Hematopoietic multipotent progenitor cell treated with erythropoietin and hydrocortisone succinate and interleukin-3 and kit ligand, for 17 days (in vitro differentiated cells): ENCODE results near the gene CEACAM16.

Experiments used
- DNase-seq: peaks from one replicate; pipeline ENCODE4 v3.0.0-alpha.2; 2015; ENCODE audit warnings: low spot score

The CEACAM16 gene

DNA sequence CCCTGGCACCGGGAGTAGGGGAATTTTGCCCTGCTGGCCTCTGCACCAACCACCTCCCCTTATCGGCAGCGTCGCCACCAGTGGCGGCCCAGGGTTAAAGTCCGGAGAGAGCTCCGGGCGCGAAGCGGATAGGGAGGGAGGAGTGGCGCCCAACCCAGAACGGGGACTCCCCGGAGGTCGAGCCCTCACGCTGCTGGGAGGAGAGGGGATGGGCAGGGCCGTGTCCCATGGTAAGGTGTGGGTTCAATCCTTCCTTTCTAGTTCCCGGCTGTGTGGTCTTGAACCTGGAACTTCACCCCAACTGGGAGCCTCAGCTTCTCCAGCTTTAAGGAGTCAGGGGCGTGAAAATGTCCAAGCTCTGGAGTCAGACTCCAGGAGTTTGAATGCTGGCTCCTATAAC is 26.3 kb downstream of the CEACAM16 start:
- DNase-seq = no peak

DNA sequence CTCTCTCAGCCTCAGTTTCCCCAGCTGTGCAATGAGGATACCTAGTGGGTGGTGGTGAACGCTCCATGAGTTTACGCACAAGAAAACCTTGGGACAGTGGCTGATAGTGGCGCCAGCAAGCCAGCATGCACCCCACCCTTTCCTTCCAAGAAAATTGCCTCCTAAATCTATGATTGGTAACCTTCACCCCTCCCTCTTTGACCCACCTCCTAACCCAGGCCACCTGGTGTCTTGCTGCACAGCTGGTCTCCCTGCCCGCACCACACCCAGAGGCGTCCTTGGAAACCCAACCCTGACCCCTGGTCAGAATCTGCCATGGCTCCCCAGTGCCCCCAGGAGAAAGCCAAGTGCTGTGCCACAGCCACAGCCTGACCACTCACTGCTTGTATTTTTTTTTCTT is 26.7 kb downstream of the CEACAM16 start:
- no peak for DNase-seq

DNA sequence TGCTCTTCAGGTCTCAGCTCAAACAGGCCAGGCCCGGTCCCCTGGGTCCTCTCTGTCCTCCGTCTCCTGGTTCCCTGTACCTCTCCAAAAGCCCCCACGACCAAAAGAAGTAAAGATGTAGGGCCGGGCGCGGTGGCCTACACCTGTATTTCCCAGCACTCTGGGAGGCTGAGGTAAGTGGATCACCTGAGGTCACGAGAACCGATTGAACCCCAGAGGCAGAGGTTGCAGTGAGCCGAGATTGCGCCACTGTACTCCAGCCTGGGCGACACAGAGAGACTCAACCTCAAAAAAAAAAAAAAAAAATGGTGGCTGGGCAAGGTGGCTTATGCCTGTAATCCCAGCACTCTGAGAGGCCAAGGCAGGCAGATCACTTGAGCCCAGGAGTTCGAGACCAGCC is 27.5 kb downstream of the CEACAM16 start:
- no peak for DNase-seq

DNA sequence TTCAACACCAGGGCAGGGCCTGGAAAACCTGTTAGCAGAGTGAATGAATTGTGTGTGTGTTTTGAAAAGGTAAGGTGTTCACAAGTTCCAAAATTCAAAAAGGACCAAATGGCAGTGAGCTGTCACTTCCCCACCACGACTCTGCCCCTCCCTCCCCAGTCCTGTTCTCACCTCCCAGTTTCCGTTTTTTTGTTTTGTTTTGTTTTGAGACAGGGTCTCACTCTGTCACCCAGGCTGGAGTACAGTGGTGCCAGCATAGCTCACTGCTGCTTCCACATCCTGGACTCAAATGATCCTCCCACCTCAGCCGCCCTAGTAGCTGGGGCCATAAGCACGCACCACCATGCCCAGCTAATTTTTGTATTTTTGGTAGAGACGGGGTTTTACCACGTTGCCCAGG is 29.2 kb downstream of the CEACAM16 start:
- no peak for DNase-seq

DNA sequence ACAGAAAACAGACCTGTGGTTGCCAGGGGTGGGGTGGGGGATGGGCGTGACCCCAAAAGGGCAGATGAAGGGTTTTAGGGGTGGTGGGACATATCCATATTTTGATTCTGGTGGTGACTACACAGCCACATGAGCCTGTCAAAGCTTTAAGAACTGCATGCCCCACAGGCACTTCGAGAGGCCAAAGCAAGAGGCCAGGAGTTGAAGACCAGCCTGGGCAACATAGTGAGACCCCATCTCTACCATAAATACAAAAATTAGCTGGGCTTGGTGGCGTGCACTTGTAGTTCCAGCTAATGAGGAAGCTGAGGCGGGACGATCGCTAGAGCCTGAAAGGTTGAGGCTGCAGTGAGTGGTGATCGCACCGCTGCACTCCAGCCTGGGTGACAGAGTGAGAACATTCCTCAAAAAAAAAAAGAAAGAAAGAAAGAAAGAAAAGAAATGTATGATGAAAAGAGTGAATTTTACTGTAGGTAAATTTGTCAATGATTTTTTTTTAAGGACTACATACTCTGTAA is 30.6 kb downstream of the CEACAM16 start:
- no peak for DNase-seq

DNA sequence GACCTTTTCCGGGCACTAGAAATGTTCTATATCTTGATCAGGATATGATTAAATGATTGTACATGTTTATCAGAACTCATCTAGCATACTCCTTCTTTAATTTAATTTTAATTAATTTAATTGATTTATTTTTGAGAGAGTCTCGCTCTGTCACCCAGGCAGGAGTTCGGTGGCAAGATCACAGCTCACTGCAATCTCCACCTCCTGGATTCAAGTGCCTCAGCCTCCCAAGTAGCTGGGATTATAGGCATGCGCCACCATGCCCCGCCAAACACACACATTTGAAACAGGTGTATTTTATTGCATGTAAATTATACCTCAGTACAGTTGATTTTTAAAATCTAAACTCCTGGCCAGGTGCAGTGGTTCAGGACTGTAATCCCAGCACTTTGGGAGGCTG is 32.1 kb downstream of the CEACAM16 start:
- no peak for DNase-seq

DNA sequence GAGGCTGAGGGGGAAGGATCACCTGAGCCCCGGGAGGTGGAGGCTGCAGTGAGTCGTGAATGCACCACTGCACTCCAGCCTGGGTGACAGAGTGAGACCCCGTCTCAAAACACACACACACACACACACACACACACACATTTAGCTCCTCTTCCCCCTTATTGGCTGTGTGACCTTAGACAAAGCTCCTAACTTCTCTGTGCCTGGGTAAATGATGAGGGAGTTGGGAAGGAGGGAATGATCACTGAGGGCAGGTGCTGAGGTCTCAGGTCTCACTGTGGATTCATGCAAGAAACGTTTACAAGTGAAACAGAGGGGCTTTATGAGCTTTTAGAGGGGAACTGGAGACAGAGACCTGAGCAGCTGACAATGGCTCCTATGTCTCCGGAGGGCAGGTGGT is 32.7 kb downstream of the CEACAM16 start:
- DNase-seq = no peak

DNA sequence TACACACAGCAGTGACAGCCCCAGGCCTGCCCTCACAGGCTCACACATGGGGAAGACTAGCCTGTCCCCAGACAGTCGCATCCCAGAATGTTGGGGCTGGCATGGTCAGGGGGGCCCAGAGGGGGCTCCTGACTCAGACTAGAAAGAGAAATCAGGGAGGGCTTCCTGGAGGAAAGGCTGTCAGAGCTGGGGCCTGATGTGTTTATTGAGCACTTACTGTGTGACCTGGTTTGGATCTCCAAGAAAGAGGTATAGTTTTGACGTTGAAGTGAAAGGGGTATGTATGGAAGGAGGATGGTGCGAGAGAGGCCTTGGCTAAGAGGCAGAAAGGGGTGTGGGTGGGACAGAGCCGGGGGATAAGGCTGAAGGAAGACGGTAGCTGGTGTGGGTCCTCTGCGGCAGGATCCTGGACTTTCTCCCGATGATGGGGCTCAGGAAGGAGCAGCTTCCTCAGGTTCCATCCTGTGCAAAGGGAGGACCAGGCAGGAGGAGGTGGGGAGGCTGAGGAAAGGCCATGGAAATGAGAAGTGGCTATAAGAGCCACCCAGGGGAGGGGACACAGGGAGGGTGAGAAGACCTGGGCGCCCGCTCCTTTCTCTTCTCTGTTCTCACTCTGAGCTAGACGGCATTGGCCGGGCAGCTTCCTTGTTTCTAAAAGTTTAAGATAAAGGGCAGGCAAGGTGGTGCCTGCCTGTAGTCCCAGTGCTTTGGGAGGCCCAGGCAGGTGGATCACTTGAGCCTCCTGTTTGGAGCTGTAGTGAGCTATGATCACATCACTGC is 33.5 kb downstream of the CEACAM16 start:
- no peak for DNase-seq

DNA sequence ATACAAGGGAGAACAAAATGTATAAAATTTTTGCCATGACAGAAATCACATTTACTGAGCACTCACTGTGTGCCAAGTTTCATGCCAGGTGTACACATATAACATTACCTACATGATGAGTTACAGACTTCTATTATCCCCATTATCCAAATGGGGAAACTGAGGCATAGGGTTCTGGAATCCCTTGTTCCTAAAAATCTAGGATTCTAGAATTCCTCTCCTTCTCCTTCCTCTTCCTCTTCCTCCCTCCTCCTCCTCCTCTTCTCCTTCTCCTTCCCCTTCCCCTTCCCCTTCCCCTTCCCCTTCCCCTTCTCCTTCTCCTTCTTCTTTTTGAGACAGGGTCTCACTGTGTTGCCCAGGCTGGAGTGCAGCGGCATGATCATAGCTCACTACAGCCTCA is 35.4 kb downstream of the CEACAM16 start:
- DNase-seq = no peak

DNA sequence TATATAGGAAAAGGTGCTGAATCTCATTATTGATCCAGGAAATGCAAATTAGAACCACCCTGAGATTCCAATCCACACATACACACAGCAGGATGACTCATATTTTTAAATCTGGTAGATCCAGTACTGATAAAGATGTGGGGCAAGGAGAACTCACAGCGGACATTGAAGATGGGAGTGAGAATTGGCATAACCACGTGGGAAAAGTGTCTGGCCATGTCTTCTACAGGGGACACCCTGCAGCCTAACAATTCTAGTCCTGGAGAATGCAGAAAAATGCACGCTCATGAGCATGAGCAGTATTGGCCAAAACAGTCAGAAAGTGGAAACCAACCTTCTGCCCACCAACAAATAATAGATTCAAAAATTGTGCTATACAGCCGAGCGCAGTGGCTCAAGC is 36.1 kb downstream of the CEACAM16 start:
- DNase-seq = no peak

DNA sequence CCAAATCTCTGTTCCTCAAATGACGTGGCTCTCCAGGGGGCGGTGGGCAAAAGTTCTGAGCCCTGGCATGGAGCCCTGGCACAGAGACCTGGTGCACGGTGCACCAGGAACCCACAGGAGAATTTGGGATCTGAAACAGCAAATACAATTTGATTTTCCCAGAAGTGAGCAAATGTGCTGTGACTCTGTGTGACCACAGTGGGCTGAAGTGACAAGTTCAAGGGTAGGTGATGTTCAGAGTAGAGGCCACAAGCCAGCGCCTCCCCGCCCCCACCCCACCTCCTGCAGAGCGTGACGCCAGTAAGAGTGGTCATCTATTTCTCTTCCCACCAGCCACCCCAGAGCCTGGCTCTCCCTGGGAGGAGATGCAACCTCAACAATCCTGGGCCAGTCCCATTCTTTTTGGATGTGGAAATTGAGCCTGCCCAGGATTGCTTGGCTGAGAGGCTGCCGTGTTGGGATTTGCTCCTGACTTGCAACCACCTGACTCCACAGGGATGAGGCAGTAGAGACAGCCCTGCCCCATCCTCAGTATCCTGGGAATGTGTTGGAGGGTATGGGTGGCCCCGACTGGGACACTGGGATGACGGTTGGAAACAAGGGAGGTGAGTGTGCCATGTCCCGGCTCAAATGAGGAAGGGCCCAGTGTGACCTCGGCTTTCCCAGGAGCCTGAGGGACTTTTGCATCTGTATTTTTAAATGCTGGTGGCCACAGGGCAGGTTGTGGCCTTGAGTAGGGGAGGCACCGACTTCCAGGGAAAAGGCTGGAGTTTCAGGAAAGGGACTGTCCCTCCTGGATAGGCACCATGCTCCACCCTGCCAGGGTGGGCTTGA is 38.5 kb downstream of the CEACAM16 start:
- no peak for DNase-seq

DNA sequence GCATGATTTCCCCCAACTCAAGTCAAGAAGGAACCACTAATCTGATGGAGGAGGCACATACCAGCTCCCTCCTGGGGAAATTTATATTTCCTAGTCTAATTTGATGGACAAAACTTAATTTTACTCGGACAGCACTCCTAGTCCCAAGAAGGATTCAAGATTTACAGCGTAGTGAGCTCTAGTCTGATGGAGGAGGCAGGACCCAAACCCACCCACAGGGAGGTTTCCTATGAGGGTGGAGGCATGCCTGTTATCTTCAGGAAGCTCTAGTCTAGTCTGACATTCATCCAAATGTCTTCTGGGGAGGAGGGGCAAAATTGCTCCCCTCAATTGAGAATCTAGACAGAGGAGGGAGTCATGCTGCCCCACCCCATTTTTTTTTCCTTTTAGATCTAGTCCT is 39.2 kb downstream of the CEACAM16 start:
- DNase-seq = no peak

DNA sequence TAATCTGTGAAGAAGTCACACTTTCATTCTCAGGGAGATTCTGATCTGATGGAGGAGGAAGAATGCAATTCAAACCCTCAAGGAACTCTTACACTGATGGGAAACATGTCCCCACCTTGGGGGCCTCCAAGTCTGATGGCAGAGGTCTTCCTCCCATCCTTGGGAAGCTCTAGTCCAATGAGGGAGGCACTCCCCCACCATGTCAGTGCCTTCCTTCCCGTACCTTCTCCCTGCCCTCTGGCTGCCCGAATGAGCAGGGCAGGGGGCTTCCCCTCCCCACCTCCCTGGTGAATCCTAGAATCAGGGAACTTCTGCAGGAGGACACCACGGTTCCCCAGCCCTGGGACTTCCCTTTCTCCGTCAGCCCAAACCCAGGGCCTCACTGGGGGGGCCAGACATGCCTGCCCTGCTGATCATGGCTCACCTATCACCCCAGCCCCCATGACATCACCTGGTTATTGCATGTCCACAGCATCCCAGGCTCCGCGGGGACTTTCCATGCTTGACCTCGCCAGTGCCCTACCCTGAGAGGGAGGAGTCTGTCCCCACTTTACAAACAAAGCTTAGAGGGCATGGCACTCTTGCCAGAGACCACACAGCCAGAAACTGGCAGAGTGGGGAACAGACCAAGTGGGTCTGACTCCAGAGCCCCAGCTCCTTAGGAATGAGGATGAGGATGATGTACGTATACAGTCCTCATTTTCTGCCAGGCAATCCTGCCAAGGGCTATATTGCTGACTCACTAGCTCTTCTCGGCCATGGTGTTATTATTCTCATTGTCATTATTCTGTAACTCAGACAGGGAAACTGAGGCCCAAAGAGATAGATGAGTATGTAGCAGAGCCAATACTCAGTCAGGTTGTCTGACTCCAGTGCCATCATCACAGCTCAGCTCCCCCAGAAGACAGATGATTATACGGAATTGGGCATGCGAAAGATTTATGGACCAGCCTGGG is 39.9 kb downstream of the CEACAM16 start:
- no peak for DNase-seq

DNA sequence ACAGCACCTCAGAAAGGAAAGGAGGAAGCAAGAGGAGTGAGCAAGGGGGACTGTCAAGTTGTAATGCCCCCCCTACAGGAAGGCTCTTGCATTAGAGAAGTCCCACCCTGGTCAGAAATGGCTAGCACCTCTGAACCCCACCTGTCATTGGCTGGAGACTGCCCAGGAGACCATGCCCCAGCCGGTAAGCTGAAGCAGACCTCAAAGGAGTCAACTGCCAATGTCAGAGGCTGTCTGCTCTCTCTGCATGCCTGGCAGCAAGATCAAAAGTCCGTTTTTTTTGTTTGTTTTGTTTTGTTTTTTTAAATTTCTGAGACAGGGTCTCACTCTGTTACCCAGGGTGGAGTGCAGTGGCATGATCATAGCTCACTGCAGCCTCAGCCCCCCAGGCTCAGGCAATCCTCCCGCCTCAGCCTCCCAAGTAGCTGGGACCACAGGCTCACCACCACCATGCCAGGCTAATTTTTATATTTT is 41.4 kb downstream of the CEACAM16 start:
- DNase-seq = no peak

DNA sequence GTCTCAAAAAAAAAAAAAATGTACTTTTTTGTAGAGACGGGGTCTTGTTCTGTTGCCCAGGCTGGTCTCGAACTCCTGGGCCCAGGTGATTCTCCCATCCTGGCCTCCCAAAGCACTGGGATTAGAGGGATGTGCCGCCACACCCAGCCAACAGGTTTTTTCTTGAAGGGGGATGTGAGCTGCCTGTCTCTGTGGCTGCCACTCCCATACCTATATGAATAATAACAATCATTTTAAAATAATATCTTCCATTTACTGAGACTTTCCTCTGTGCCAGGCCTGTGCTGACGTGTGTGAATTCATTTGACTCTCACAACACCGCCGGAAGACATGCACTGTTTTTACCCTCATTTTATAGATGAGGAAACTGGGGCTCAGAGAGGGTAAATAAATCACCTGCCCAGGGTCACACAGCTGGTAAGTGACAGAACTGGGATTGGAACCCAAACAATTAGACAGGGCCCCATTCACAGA is 42.3 kb downstream of the CEACAM16 start:
- no peak for DNase-seq

DNA sequence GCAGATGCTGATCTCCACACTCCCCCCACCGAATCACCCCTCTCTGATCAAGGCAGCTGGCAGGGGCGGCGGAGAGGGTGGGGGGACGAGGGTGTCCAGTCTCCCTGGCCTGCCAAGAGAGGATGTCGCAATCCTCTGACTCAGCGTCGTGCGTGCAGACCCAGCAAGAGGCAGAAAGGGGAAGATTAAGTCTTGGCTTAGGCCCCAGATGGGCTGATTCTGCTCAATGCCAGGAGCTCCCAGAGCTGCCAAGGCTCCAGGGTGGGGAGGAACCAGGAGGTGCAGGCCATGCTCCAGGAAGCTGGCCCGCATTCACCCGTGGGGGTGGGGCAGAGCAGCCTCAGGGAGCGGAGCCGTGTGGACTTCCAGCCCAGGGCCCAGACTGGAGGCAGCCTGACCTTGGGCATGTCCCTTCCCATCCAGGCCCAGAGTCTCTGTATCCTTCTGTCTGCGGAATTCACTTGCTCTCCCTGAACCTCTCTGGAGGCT is 42.9 kb downstream of the CEACAM16 start:
- peak; percentile 63 for DNase-seq

DNA sequence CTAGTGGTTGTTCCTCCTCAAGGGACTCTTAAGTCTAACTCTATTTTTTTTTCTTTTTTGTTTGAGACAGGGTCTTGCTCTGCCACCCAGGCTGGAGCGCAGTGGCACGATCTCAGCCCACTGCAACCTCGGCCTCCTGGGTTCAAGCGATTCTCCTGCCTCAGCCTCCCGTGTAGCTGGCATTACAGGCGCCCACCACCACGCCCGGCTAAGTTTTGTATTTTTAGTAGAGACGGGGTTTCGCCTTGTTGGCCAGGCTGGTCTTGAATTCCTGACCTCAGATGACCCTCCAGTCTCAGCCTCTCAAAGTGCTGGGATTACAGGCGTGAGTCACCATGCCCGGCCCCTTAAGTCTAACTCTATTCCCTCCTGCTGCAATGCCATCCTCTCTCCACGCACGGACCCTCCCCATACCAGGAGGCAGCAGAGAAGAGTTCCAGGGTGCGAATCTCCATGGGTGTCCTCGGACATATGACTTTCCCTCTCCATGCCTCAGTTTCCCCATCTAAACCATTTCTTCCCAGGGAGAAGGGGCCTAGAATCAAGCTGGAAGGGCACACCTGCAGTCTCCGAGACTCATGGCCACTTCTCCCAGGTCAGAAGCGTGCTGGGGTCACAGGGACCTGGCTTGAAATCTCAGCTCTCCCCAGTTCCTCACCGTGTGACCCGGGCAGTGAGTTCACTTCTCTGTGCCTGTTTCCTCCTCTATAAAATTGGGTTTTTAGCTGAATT is 43.5 kb downstream of the CEACAM16 start:
- no peak for DNase-seq

DNA sequence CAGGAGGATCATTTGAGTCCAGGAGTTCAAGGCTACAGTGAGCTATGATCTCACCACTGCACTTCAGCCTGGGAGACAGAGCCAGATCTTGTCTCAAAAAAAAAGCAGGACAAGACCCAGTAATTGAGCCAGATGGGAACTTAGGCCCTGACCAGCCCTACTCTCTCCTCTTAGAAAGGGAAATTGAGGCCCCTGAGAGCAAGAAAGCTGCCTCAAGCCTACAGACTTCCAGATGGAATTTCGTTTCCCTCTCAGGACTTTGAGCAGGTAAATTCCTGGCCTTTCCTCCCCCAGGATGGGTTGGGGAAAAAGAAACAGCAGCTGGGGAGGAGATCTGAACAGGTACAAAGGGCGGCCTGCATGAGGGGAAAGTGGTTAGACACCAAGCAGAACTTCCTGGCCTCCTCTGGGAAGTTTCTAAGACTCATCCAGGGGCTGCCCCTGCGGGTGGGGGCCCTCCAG is 46.0 kb downstream of the CEACAM16 start:
- DNase-seq = no peak

DNA sequence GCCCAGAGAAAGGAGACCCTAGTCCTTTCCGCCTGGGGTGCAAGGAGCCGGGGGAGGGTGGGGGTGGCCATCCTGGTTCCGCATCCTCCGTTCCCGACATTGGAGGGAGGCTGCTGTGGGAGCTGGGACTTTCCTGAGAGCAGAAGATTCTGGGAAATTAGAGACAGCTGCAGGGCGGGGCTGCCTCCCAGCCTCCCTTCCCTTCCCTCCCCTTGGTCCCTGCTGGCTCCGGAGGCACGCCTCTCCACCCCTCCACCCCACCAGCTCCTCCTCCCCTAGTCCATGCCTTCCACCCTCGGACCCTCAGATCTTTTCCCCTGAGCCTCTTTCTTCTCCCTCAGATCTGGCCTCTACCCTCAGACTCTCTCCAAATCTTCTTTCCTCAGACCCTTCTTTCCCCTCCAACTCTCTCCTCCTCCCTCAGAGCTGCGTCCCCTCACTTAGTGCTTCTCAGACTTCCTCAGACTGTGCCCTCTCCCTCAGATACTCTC is 46.4 kb downstream of the CEACAM16 start:
- no peak for DNase-seq

DNA sequence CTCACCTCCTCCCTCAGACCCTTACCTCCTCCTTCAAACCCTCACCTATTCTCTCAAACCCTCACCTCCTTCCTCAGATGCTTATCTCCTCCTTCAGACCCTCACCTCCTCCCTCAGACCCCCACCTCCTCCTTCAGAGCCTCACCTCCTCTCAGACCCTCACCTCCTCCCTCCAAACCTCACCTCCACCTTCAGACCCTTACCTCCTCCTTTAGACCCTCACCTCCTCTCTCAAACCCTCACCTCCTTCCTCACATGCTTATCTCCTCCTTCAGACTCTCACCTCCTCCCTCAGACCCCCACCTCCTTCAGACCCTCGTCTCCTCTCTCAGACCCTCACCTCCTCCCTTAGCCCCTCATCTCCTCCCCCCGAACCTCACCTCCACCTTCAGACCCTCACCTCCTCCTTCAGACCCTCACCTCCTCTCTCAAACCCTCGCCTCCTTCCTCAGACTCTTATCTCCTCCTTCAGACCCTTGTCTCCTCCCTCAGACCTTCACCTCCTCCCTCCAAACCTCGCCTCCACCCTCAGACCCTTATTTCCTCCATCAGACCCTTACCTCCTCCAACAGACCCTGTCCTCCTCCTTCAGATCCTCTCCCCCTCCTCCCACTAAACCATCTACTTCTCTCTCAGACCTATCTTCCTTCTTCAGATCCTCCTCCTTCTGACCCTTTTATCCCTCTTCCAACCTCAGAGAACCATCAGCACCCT is 47.1 kb downstream of the CEACAM16 start:
- DNase-seq = no peak
